Glutamatergic neuron (in vitro differentiated cells): Measurements from ENCODE around the gene ABCC10. TPM values are rescaled to one million over a fixed set of nuclear protein-coding genes. Genes with fewer than 3 reads are reported as not detected.

ENCODE experiments used
- DNase-seq: peaks from one replicate; pipeline ENCODE4 v3.0.0; 2022
- H3K27ac Mint-ChIP-seq: one replicate; pipeline ENCODE4 v1.8.0; 2020; ENCODE audit warnings: mild to moderate bottlenecking, mixed read lengths, inconsistent platforms; ENCODE audit not compliant: unreplicated experiment
- H3K27me3 Mint-ChIP-seq: one replicate; pipeline ENCODE4 v1.8.0; 2020; ENCODE audit warnings: mild to moderate bottlenecking, moderate library complexity, mixed read lengths, inconsistent platforms; ENCODE audit not compliant: unreplicated experiment
- H3K36me3 Mint-ChIP-seq: one replicate; pipeline ENCODE4 v1.8.0; 2020; ENCODE audit warnings: mild to moderate bottlenecking, mixed read lengths, inconsistent platforms; ENCODE audit not compliant: unreplicated experiment
- H3K4me1 Mint-ChIP-seq: one replicate; pipeline ENCODE4 v1.8.0; 2020; ENCODE audit warnings: mild to moderate bottlenecking, low read depth, mixed read lengths, inconsistent platforms; ENCODE audit not compliant: unreplicated experiment
- H3K4me3 Mint-ChIP-seq: one replicate; pipeline ENCODE4 v1.8.0; 2020; ENCODE audit warnings: mild to moderate bottlenecking, mixed read lengths, inconsistent platforms; ENCODE audit not compliant: unreplicated experiment
- H3K9me3 Mint-ChIP-seq: one replicate; pipeline ENCODE4 v1.8.0; 2020; ENCODE audit warnings: mild to moderate bottlenecking, moderate library complexity, mixed read lengths, inconsistent platforms; ENCODE audit not compliant: unreplicated experiment
- CTCF ChIP-seq: fragments of 200-600 bp; sonication (generic); IDR thresholded peaks from one replicate; pipeline ENCODE4 v1.5.0; 2021; ENCODE audit not compliant: partially characterized antibody, unreplicated experiment
- total RNA-seq: library from RNA; stranded (reverse); fragmentation: NEBNext Ultra II Directional; extraction: Animal tissue kit (Norgen Biotek cat#: 25700); gene quantifications from one replicate; pipeline ENCODE4 v1.2.1, GENCODE V29; 2021; ENCODE audit not compliant: unreplicated experiment

ABCC10 gene
- total RNA-seq, 1 donor from 2014 or later = 94.8 TPM

- H3K4me1 Mint-ChIP-seq = peaks cover 21% of the 10 kb centered on the region
- TF ChIP-seq CTCF = no peak
- no peak for DNase-seq
- peaks cover 6% of the 10 kb centered on the region for H3K27me3 Mint-ChIP-seq
- H3K4me3 Mint-ChIP-seq = no peak overlapping the region
- H3K27ac Mint-ChIP-seq = no peak overlapping the region
- H3K36me3 Mint-ChIP-seq = no peaks in the 10 kb centered on the region
- H3K9me3 Mint-ChIP-seq = peaks cover 6% of the 10 kb centered on the region
These were observed 32.4 kb upstream of the ABCC10 start for GRCh38 chr6:43394982-43395381.

- DNase-seq = no peak
- Mint-ChIP-seq H3K9me3 (peaks cover 6% of the 10 kb centered on the region), H3K27me3 (peaks cover 6% of the 10 kb centered on the region), H3K36me3 (no peaks in the 10 kb centered on the region), H3K27ac (no peak overlapping the region), H3K4me1 (peaks cover 17% of the 10 kb centered on the region), H3K4me3 (no peak overlapping the region)
- no peak for TF ChIP-seq CTCF
These were observed 31.6 kb upstream of the ABCC10 start for GRCh38 chr6:43395776-43396175.

- Mint-ChIP-seq H3K4me1 (peaks cover 15% of the 10 kb centered on the region), H3K27ac (no peak overlapping the region), H3K4me3 (no peak overlapping the region), H3K27me3 (peaks cover 6% of the 10 kb centered on the region), H3K9me3 (peaks cover 5% of the 10 kb centered on the region), H3K36me3 (no peaks in the 10 kb centered on the region)
- DNase-seq = no peak
- no peak for TF ChIP-seq CTCF
These were observed 30.8 kb upstream of the ABCC10 start for GRCh38 chr6:43396408-43397149.

- H3K27ac Mint-ChIP-seq = no peak overlapping the region
- H3K4me3 Mint-ChIP-seq = no peak overlapping the region
- no peaks in the 10 kb centered on the region for H3K4me1 Mint-ChIP-seq
- peaks cover 2% of the 10 kb centered on the region for H3K27me3 Mint-ChIP-seq
- no peak for DNase-seq
- H3K36me3 Mint-ChIP-seq = peaks cover 3% of the 10 kb centered on the region
- no peak for TF ChIP-seq CTCF
- H3K9me3 Mint-ChIP-seq = no peaks in the 10 kb centered on the region
These were observed 27.3 kb upstream of the ABCC10 start for GRCh38 chr6:43399932-43400487.

GRCh38 chr6:43401730-43402129, 25.6 kb upstream of the ABCC10 start:
- Mint-ChIP-seq H3K4me3 (no peak overlapping the region), H3K36me3 (peaks cover 5% of the 10 kb centered on the region), H3K27me3 (peaks cover 2% of the 10 kb centered on the region), H3K4me1 (no peaks in the 10 kb centered on the region), H3K27ac (no peak overlapping the region), H3K9me3 (no peaks in the 10 kb centered on the region)
- no peak for TF ChIP-seq CTCF
- no peak for DNase-seq
